C4-2B (cell line): ENCODE data around the gene SETD2.

Experiments
- ZFX ChIP-seq: fragments of 450-650 bp; IDR thresholded peaks from 2 replicates; pipeline ENCODE4 v1.6.1; 2017
- TF ChIP-seq, protein P1 (sequence below): fragments of 450-650 bp; conservative IDR thresholded peaks from 2 replicates; pipeline ENCODE4 v1.5.1; 2017; ENCODE audit warnings: mild to moderate bottlenecking

DNA sequence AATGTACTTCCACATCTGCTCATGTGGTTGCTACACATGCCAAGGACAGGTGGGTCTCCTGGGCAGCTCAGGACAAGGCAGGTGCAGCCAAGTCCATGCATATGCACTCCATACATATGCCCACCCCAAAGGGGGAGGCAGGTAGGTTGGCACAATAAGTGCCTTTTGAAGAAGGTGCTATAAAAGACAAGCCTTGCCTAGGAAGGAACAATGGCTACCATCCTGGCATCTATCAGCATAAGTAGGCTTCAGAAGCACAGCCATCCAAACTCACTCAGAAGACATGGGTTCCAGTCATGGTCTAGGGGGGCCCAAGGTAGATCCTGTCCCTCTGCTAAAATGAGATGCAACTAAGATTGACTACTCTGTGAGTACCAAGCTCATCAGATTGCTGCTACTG lies 149.9 kb downstream of the SETD2 start:
- TF ChIP-seq, protein P1, sequence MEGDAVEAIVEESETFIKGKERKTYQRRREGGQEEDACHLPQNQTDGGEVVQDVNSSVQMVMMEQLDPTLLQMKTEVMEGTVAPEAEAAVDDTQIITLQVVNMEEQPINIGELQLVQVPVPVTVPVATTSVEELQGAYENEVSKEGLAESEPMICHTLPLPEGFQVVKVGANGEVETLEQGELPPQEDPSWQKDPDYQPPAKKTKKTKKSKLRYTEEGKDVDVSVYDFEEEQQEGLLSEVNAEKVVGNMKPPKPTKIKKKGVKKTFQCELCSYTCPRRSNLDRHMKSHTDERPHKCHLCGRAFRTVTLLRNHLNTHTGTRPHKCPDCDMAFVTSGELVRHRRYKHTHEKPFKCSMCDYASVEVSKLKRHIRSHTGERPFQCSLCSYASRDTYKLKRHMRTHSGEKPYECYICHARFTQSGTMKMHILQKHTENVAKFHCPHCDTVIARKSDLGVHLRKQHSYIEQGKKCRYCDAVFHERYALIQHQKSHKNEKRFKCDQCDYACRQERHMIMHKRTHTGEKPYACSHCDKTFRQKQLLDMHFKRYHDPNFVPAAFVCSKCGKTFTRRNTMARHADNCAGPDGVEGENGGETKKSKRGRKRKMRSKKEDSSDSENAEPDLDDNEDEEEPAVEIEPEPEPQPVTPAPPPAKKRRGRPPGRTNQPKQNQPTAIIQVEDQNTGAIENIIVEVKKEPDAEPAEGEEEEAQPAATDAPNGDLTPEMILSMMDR, result no peak
- TF ChIP-seq ZFX, result no peak
